Neural cell (in vitro differentiated cells): ENCODE measurements around the gene OR52W1. TPM values are rescaled to one million over a fixed set of nuclear protein-coding genes. Genes with fewer than 3 reads are reported as not detected.
"Not testable (repeated sequence)": the region's sequence is repeated elsewhere in the genome, so short reads cannot be mapped to it uniquely, and the experiment has no call there.

Source experiments
- H2AFZ ChIP-seq: fragments of 200-600, 300-800 bp; sonication (generic), shearing (Covaris generic); 2 replicates; pipeline ENCODE4 v1.6.0; 2014; ENCODE audit warnings: low read depth, mild to moderate bottlenecking, antibody characterized with exemption, low read length, moderate library complexity
- H3F3A ChIP-seq: fragments of 200-600 bp; shearing (Covaris generic); 2 replicates; pipeline ENCODE4 v1.6.1; 2016; ENCODE audit warnings: mild to moderate bottlenecking, moderate library complexity, mixed read lengths, antibody characterized with exemption, low read length; ENCODE audit not compliant: insufficient read depth, poor library complexity, severe bottlenecking
- H3K27ac ChIP-seq: fragments of 200-600, 300-800 bp; sonication (generic), shearing (Covaris generic); 2 replicates; pipeline ENCODE4 v1.5.1; 2014; ENCODE audit warnings: mild to moderate bottlenecking, low read length, moderate library complexity
- H3K27me3 ChIP-seq: fragments of 300-800, 200-600 bp; sonication (generic), shearing (Covaris generic); 2 replicates; pipeline ENCODE4 v1.6.0; 2014; ENCODE audit warnings: mild to moderate bottlenecking, low read depth, low read length, moderate library complexity; ENCODE audit not compliant: insufficient read depth
- H3K36me3 ChIP-seq: fragments of 300-800, 200-600 bp; sonication (generic), shearing (Covaris generic); 2 replicates; pipeline ENCODE4 v1.5.1; 2014; ENCODE audit warnings: mild to moderate bottlenecking, antibody characterized with exemption, low read length, moderate library complexity; ENCODE audit not compliant: insufficient read depth
- H3K4me2 ChIP-seq: fragments of 300-800, 200-600 bp; sonication (generic), shearing (Covaris generic); 2 replicates; pipeline ENCODE4 v1.6.0; 2014; ENCODE audit warnings: mild to moderate bottlenecking, low read length
- H3K4me3 ChIP-seq: fragments of 300-800, 200-600 bp; sonication (generic), shearing (Covaris generic); 2 replicates; pipeline ENCODE4 v1.5.1; 2014; ENCODE audit warnings: mild to moderate bottlenecking, low read length, moderate library complexity
- H3K79me2 ChIP-seq: fragments of 200-600 bp; shearing (Covaris generic); replicated peaks from 2 replicates; pipeline ENCODE4 v1.6.0; 2014; ENCODE audit warnings: mild to moderate bottlenecking, low read length, moderate library complexity; ENCODE audit not compliant: insufficient read depth
- H3K9ac ChIP-seq: fragments of 300-800, 200-600 bp; sonication (generic), shearing (Covaris generic); 2 replicates; pipeline ENCODE4 v1.6.1; 2016; ENCODE audit warnings: mild to moderate bottlenecking, low read length, mixed read lengths
- H3K9me2 ChIP-seq: fragments of 200-600 bp; shearing (Covaris generic); 2 replicates; pipeline ENCODE4 v1.6.1; 2016; ENCODE audit warnings: mild to moderate bottlenecking, low read length, mixed read lengths; ENCODE audit not compliant: insufficient read depth
- H3K9me3 ChIP-seq: fragments of 200-600, 300-800 bp; sonication (generic), shearing (Covaris generic); 2 replicates; pipeline ENCODE4 v1.6.1; 2016; ENCODE audit warnings: mild to moderate bottlenecking, mixed run types, low read length, moderate library complexity, mixed read lengths
- H4K20me1 ChIP-seq: fragments of 200-600 bp; shearing (Covaris generic); 2 replicates; pipeline ENCODE4 v1.6.1; 2016; ENCODE audit warnings: mild to moderate bottlenecking, mixed run types; ENCODE audit not compliant: insufficient read depth
- polyA plus RNA-seq: library from polyadenylated mRNA; depleted of rRNA; stranded (reverse); fragments of >200 nt; gene quantifications from 2 replicates; pipeline ENCODE4 v1.2.3, GENCODE V29; 2014

The OR52W1 gene
- polyA plus RNA-seq, 1 donor from 2014 or later: not detected

- not testable (repeated sequence) for H3K27me3 ChIP-seq, H3K4me2 ChIP-seq, H3K36me3 ChIP-seq, H3F3A ChIP-seq, H3K27ac ChIP-seq, H4K20me1 ChIP-seq, H3K9ac ChIP-seq, H3K9me3 ChIP-seq, H3K79me2 ChIP-seq, H3K9me2 ChIP-seq, H3K4me3 ChIP-seq, H2AFZ ChIP-seq
Observed at GRCh38 chr11:6248897-6249296, 49.9 kb downstream of the OR52W1 start.

Other genes starting within 250 kb of the OR52W1 start
- gene OR56A5, start 230.7 kb upstream of the OR52W1 start, polyA plus RNA-seq: not detected in 2 replicates
- gene OR52L1, start 212.2 kb upstream of the OR52W1 start, polyA plus RNA-seq: not detected in 2 replicates
- gene OR56A4, start 192.3 kb upstream of the OR52W1 start, polyA plus RNA-seq: not detected in 2 replicates
- not detected in 2 replicates for gene OR56A1, start 168.5 kb upstream of the OR52W1 start, polyA plus RNA-seq
- not detected in 2 replicates for gene OR56B4, start 91.5 kb upstream of the OR52W1 start, polyA plus RNA-seq
- not detected in 2 replicates for gene OR52B2, start 28.9 kb upstream of the OR52W1 start, polyA plus RNA-seq
- not detected in 2 replicates for gene C11orf42, start 6.3 kb downstream of the OR52W1 start, polyA plus RNA-seq
- gene FHIP1B, start 35.4 kb downstream of the OR52W1 start, polyA plus RNA-seq: 36.0 and 72.3 TPM in 2 replicates
- not detected in 2 replicates for gene CNGA4, start 39.9 kb downstream of the OR52W1 start, polyA plus RNA-seq
- gene CCKBR, start 60.6 kb downstream of the OR52W1 start, polyA plus RNA-seq: 3.9 and 8.6 TPM in 2 replicates
- gene CAVIN3, start 121.3 kb downstream of the OR52W1 start, polyA plus RNA-seq: not detected in 2 replicates
- 30.0 and 37.4 TPM in 2 replicates for gene SMPD1, start 191.2 kb downstream of the OR52W1 start, polyA plus RNA-seq
- 283 and 323 TPM in 2 replicates for gene APBB1, start 219.9 kb downstream of the OR52W1 start, polyA plus RNA-seq
- gene HPX, start 241.8 kb downstream of the OR52W1 start, polyA plus RNA-seq: 11.1 and 17.3 TPM in 2 replicates